HL-60 (cell line): ENCODE data around the gene RCOR2.

Source experiments
- GABPA ChIP-seq: IDR thresholded peaks from 2 replicates; pipeline ENCODE4 v1.6.1; 2012; ENCODE audit warnings: low read depth
- POLR2AphosphoS5 ChIP-seq: IDR thresholded peaks from 2 replicates; pipeline ENCODE4 v1.6.1; 2012; ENCODE audit warnings: low read depth
- REST ChIP-seq: IDR thresholded peaks from 2 replicates; pipeline ENCODE4 v1.6.1; 2012; ENCODE audit warnings: low read depth; ENCODE audit not compliant: insufficient replicate concordance
- TF ChIP-seq, protein P1 (sequence below): IDR thresholded peaks from one replicate; pipeline ENCODE4 v1.5.1; 2011; ENCODE audit warnings: low read length, control low read depth, inconsistent platforms; ENCODE audit not compliant: insufficient read depth

DNA sequence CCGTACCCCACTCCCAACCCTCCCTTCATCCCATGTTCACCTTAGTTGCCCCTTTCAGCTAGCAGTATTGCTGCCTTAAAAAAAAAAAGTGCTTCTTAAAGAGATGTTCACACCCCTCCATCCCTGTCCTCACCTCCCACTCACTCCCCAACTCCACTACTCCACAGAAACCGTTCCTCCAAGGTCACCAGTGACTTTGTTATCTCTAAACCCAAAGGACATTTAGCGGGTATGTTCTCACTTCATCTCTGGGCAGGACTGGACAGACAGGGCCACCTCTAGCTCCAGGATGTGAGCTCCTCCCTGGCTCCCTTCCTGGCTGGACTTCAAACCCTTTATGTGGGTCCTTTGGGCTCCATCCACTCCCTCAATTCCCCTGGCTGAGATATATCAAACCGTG, 6.4 kb upstream of the RCOR2 start:
- TF ChIP-seq, protein P1, sequence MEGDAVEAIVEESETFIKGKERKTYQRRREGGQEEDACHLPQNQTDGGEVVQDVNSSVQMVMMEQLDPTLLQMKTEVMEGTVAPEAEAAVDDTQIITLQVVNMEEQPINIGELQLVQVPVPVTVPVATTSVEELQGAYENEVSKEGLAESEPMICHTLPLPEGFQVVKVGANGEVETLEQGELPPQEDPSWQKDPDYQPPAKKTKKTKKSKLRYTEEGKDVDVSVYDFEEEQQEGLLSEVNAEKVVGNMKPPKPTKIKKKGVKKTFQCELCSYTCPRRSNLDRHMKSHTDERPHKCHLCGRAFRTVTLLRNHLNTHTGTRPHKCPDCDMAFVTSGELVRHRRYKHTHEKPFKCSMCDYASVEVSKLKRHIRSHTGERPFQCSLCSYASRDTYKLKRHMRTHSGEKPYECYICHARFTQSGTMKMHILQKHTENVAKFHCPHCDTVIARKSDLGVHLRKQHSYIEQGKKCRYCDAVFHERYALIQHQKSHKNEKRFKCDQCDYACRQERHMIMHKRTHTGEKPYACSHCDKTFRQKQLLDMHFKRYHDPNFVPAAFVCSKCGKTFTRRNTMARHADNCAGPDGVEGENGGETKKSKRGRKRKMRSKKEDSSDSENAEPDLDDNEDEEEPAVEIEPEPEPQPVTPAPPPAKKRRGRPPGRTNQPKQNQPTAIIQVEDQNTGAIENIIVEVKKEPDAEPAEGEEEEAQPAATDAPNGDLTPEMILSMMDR = no peak
- TF ChIP-seq POLR2AphosphoS5 (no peak), REST (no peak), GABPA (no peak)
